Stomach (tissue), 19 donors: Measurements from ENCODE around the gene PHACTR4. TPM values are rescaled to one million over a fixed set of nuclear protein-coding genes. Genes with fewer than 3 reads are reported as not detected.

ENCODE experiments used
- DNase-seq, 2 donors: peaks; one replicate each; pipeline versions ENCODE4 v3.0.0 to v3.0.0-alpha.2; 2013 to 2019
- H3K27ac ChIP-seq, 5 donors: fragments of 200-600 bp in 4 of 5; sonication (generic) in 4 of 5; one replicate each; pipeline ENCODE4 v1.5.1; 2013 to 2019; ENCODE audit warnings: mild to moderate bottlenecking in 1 of 5, moderate library complexity in 1 of 5
- H3K27me3 ChIP-seq, 3 donors: fragments of 200-600 bp; sonication (generic); one replicate each; pipeline ENCODE4 v1.5.1; 2017 to 2019; ENCODE audit warnings: mixed run types in 1 of 3
- H3K36me3 ChIP-seq, 4 donors: fragments of 200-600 bp; sonication (generic); 1 replicate in 3 of 4; 2 replicates in 1 of 4; pipeline ENCODE4 v1.5.1; 2016 to 2019
- H3K4me1 ChIP-seq, 4 donors: fragments of 200-600 bp; sonication (generic); one replicate each; pipeline ENCODE4 v1.5.1; 2016 to 2019
- H3K4me3 ChIP-seq, 4 donors: fragments of 200-600 bp; sonication (generic) in 3 of 4; one replicate each; pipeline ENCODE4 v1.5.1; 2016 to 2019; ENCODE audit warnings: mild to moderate bottlenecking in 1 of 4
- H3K9me3 ChIP-seq, 4 donors: fragments of 200-600 bp; sonication (generic); one replicate each; pipeline ENCODE4 v1.5.1; 2016 to 2019
- EP300 ChIP-seq: sonication (generic); formaldehyde crosslinking; IDR thresholded peaks from one replicate; pipeline ENCODE4 v1.6.1; 2017; ENCODE audit warnings: antibody characterized with exemption
- POLR2A ChIP-seq, 4 donors: fragments of 450-650 bp; IDR thresholded peaks; one replicate each; pipeline ENCODE4 v1.6.1; 2016; ENCODE audit warnings: antibody characterized with exemption in 4 of 4, control low read depth in 2 of 4, mild to moderate bottlenecking in 1 of 4, moderate library complexity in 1 of 4
- POLR2AphosphoS5 ChIP-seq, 3 donors: sonication (generic); formaldehyde crosslinking; IDR thresholded peaks; one replicate each; pipeline ENCODE4 v1.6.1; 2016; ENCODE audit warnings: antibody characterized with exemption in 3 of 3
- WGBS, 5 donors: extraction: QIAGEN DNeasy Blood & Tissue Kit in 3 of 5; methylation state at CpG; one replicate each; pipeline versions ENCODE4 v1.1.5 to v1.1.7; 2013 to 2018; 5-methylcytosine and 5-hydroxymethylcytosine counted together
- intact Hi-C: fragments of 100-400 bp; cut with DNase I; formaldehyde crosslinking; loops from one replicate; pipeline ENCODE4 v1.15.1; 2023; ENCODE audit warnings: low total_unique reads
- long read RNA-seq, 10 donors: transcript quantifications; one replicate each; lab custom pipeline, GENCODE V29; 2026
- polyA plus RNA-seq, 3 donors: library from polyadenylated mRNA; stranded (reverse); fragments of 200-250 nt; gene quantifications; one replicate each; pipeline ENCODE4 v1.2.3, GENCODE V29; 2013
- total RNA-seq, 5 donors: library from RNA; depleted of rRNA; stranded (reverse); fragments of >200 nt; gene quantifications; one replicate each; pipeline versions ENCODE4 v1.1.0 to v1.2.3, GENCODE V29; 2014 to 2016
- TF ChIP-seq, protein P1 (sequence below), 7 experiments: fragments of 450-650 bp in 4 of 7; fragments of 200-600 bp in 3 of 7; sonication (generic) in 3 of 7; IDR thresholded peaks; one replicate each; pipeline ENCODE4 v1.5.1; 2016 to 2019; ENCODE audit warnings: antibody characterized with exemption in 7 of 7, control low read depth in 2 of 7, mild to moderate bottlenecking in 1 of 7
- donor health status: healthy with polysubstance abuse.
- donor health status: Bipolar disorder and iron deficiency.
- donor health status: healthy.

Gene PHACTR4
- total RNA-seq: 10 to 100 TPM; 20.4 to 40.0 (median 25.0) TPM
- 10 to 100 TPM; 14.1 to 15.1 (median 14.5) TPM for polyA plus RNA-seq
- long read RNA-seq, donor 1: 0 reads
- long read RNA-seq, donor 2, partial matches to known transcripts: 12 of 13 reads
- long read RNA-seq, donor 2, other reads (novel, unspliced or antisense): 0 of 13 reads
- long read RNA-seq, donor 3: 0 reads
- long read RNA-seq, donor 4, partial matches to known transcripts: 0 of 1 reads
- long read RNA-seq, donor 4, other reads (novel, unspliced or antisense): 0 of 1 reads
- long read RNA-seq, donor 5, full-length matches to known transcripts: 4 of 4 reads
- long read RNA-seq, donor 5, partial matches to known transcripts: 0 of 4 reads
- long read RNA-seq, donor 5, other reads (novel, unspliced or antisense): 0 of 4 reads
- long read RNA-seq, donor 6: 0 reads
- long read RNA-seq, donor 7, partial matches to known transcripts: 10 of 13 reads
- long read RNA-seq, donor 7, other reads (novel, unspliced or antisense): 0 of 13 reads
- long read RNA-seq, donor 8, full-length matches to known transcripts: 3 of 3 reads
- long read RNA-seq, donor 8, partial matches to known transcripts: 0 of 3 reads
- long read RNA-seq, donor 8, other reads (novel, unspliced or antisense): 0 of 3 reads
- long read RNA-seq, donor 9, full-length matches to known transcripts: 2 of 8 reads
- long read RNA-seq, donor 9, partial matches to known transcripts: 6 of 8 reads
- long read RNA-seq, donor 9, other reads (novel, unspliced or antisense): 0 of 8 reads
- long read RNA-seq, donor 10, full-length matches to known transcripts: 1 of 1 reads
- long read RNA-seq, donor 10, partial matches to known transcripts: 0 of 1 reads
- long read RNA-seq, donor 10, other reads (novel, unspliced or antisense): 0 of 1 reads

GRCh38 chr1:28369371-28370238 lies at the start of gene PHACTR4:
Gene PHACTR4, plus strand, starts transcription at chr1:28369740. Its CDS starts 37,708 bp downstream, at chr1:28407448.
- peak; percentile 94 to 97 for DNase-seq
- Histone ChIP-seq H3K27ac (peak within 1 kb of the TSS; percentile 91 to 97 (median 97)), H3K4me1 (peaks cover 15 to 63% (median 42%) of the 10 kb centered on the region in 4 donors), H3K9me3 (no peaks in the 10 kb centered on the region), H3K36me3 (no peaks in the 10 kb centered on the region), H3K4me3 (peak within 1 kb of the TSS; percentile 70 to 92 (median 78)), H3K27me3 (no peaks in the 10 kb centered on the region)
- 0% methylated on average over 14 to 61 of the region's 61 CpGs for WGBS, 5 donors
- intact Hi-C loops: loop anchor here (10.0 kb wide), 1 partner anchor 135 kb away; the partner anchor contains the start of gene RCC1
- TF ChIP-seq POLR2A (IDR thresholded peaks at IDR 0.05) (peak in 1 of 4 donors; percentile 47), EP300 (no peak), POLR2AphosphoS5 (IDR thresholded peaks at IDR 0.05) (peak; percentile 72 to 89 (median 73))
- TF ChIP-seq, protein P1, sequence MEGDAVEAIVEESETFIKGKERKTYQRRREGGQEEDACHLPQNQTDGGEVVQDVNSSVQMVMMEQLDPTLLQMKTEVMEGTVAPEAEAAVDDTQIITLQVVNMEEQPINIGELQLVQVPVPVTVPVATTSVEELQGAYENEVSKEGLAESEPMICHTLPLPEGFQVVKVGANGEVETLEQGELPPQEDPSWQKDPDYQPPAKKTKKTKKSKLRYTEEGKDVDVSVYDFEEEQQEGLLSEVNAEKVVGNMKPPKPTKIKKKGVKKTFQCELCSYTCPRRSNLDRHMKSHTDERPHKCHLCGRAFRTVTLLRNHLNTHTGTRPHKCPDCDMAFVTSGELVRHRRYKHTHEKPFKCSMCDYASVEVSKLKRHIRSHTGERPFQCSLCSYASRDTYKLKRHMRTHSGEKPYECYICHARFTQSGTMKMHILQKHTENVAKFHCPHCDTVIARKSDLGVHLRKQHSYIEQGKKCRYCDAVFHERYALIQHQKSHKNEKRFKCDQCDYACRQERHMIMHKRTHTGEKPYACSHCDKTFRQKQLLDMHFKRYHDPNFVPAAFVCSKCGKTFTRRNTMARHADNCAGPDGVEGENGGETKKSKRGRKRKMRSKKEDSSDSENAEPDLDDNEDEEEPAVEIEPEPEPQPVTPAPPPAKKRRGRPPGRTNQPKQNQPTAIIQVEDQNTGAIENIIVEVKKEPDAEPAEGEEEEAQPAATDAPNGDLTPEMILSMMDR (IDR thresholded peaks at IDR 0.05): peak in 1 of 7 experiments; percentile 13

- TF ChIP-seq EP300: no peak
- TF ChIP-seq POLR2A (IDR thresholded peaks at IDR 0.05): no peak
- TF ChIP-seq, protein P1 (IDR thresholded peaks at IDR 0.05): no peak
- TF ChIP-seq POLR2AphosphoS5 (IDR thresholded peaks at IDR 0.05): no peak
- Histone ChIP-seq H3K27ac (no peak overlapping the region), H3K4me1 (peaks cover 0 to 2% (median 0%) of the 10 kb centered on the region in 4 donors), H3K9me3 (no peaks in the 10 kb centered on the region), H3K36me3 (no peaks in the 10 kb centered on the region), H3K4me3 (no peak overlapping the region), H3K27me3 (no peaks in the 10 kb centered on the region)
- DNase-seq: peak in 1 of 2 donors; percentile 77
- 35 to 46% (median 38%) methylated on average over 3 of the region's 3 CpGs for WGBS, 5 donors
- intact Hi-C loops: loop anchor here (10.0 kb wide), 1 partner anchor 57 kb away; no protein-coding TSS in a partner anchor
These were observed 47.3 kb upstream of the PHACTR4 start for GRCh38 chr1:28322194-28322593.

GRCh38 chr1:28323720-28324119 lies 45.8 kb upstream of the PHACTR4 start:
- Histone ChIP-seq H3K9me3 (no peaks in the 10 kb centered on the region), H3K36me3 (no peaks in the 10 kb centered on the region), H3K27me3 (no peaks in the 10 kb centered on the region), H3K27ac (no peak overlapping the region), H3K4me3 (no peak overlapping the region), H3K4me1 (peaks cover 7 to 16% (median 7%) of the 10 kb centered on the region in 4 donors)
- TF ChIP-seq POLR2A (IDR thresholded peaks at IDR 0.05): no peak
- TF ChIP-seq EP300: no peak
- TF ChIP-seq, protein P1 (IDR thresholded peaks at IDR 0.05): no peak
- TF ChIP-seq POLR2AphosphoS5 (IDR thresholded peaks at IDR 0.05): no peak
- WGBS, 5 donors: 21 to 35% (median 27%) methylated on average over 3 of the region's 3 CpGs
- intact Hi-C loops: loop anchor here (10.0 kb wide), 1 partner anchor 59 kb away; no protein-coding TSS in a partner anchor
- peak in 1 of 2 donors; percentile 37 for DNase-seq
